GM12892 (cell line): ENCODE data around the gene CBX2.

ENCODE experiments used
- POLR2A ChIP-seq: IDR thresholded peaks from 2 replicates; pipeline ENCODE4 v1.6.1; 2011; ENCODE audit warnings: low read depth, low read length, control low read depth
- POLR2AphosphoS5 ChIP-seq: IDR thresholded peaks from 2 replicates; pipeline ENCODE4 v1.6.1; 2011; ENCODE audit warnings: low read depth, low read length, control low read depth

- TF ChIP-seq POLR2A (no peak), POLR2AphosphoS5 (no peak)
Observed at GRCh38 chr17:79824893-79825579, 47.1 kb downstream of the CBX2 start.
